OCI-M1 (cell line): ENCODE results near the gene IL21.
"Not testable (repeated sequence)": the region's sequence is repeated elsewhere in the genome, so short reads cannot be mapped to it uniquely, and the experiment has no call there.

Experiments
- DNase-seq: peaks from one replicate; lab custom pipeline; 2025; lab: John Stamatoyannopoulos, UW

Gene IL21

DNA sequence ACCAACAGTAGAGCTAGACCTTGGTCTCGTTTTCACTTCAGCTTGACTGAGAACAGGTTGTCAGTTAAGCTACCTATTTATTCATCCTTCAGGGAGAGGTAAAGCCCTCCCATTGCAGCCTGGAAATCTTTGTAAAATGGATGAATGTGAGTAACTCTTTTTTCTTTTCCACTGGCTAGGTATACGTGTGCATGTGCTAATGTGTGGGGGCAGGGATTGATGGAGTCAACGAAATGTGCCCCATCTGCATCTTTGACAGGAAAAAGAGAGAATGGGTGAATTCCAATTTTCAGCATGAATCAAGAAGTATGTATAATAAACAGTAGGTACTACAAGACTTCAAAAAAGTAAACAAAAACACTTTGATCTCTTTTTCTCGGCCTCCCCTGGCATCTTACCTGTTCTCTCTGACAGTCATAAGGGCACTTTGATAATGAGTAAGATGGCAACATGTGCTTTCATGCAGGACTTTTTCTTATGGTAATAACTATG lies at the start of gene IL21:
Gene IL21 (minus strand): TSS at position 51 of the 492 bp plus-strand sequence. CDS start 55 bp downstream, outside the sequence.
- DNase-seq: no peak

DNA sequence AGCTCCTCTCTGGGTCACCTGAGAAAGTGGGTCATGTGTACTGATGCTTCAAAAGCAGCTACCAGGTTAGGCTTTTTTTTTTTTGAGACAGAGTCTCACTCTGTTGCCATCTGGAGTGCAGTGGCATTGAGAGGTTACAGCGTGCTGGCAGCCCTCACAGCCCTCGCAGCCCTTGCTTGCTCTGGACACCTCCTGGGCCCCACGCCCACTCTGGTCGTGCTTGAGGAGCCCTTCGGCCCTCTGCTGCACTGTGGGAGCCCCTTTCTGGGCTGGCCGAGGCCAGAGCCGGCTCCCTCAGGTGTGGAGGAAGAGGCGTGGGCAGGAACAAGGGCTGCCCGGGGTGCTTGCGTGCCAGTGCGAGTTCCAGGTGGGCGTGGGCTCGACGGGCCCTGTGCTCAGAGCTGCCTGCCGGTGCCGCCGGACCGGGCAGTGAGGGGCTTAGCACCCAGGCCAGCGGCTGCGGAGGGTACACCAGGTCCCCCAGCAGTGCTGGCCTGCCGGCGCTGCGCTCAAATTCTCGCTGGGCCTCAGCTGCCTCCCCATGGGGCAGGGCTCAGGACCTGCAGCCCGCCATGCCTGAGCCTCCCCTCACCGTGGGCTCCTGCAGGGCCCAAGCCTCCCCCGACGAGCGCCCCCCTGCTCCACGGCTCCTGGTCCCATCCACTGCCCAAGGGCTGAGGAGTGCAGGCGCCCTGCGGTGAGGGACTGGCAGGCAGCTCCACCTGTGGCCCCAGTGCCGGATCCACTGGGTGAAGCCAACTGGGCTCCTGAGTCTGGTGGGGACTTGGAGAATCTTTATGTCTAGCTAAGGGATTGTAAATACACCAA lies 49.3 kb upstream of the IL21 start:
- DNase-seq: no peak

DNA sequence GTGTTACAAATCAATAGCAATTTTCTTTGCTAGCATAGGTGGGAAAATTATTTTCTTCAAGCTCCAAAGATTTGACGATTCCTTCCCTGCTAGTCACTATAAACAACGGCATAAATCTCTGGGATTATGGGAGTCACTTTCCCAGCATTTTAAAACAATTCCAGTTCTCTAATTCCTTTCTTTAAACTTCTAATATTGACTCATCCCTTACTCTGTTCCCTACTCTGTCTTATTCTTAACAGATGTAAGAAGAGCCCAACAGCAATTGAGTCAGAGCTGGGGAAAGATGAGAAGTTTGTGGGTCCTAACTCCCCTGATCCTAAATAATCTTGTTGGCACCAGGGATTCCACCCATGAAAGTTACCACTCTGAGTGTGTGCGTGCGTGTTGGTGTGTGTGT lies 47.4 kb upstream of the IL21 start:
- no peak for DNase-seq

DNA sequence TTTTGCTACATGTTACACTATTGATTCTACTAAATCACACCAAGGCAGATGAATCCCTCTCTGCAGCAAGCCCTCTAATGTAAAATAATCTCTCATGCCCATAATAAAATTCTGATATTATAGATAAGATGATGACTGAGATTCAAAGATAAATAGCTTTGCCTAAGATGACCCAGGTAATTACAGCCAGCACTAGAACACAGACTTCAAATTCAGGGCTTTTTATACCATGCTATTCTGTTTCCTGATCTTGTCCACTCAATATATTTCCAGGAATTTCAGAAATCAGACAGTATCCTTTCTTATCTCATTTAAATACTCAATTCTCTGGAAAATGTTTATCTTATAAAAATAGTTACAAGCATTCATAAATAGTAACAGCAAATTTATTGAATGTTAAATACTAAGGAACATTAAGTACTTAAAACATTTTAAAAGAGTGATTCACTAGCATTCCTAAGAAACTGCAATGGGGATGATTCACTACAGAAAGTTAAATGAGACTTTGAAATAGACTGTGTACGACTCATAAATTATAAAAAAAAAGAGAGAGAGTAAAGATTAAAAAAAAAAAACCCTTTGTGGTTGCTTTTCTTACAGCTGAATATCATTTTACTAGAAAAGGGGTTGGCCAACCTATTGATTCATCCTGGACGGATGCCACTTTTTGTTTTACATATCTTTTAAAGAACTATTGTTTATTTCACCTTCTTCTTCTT lies 45.8 kb upstream of the IL21 start:
- DNase-seq: peak; percentile 66

DNA sequence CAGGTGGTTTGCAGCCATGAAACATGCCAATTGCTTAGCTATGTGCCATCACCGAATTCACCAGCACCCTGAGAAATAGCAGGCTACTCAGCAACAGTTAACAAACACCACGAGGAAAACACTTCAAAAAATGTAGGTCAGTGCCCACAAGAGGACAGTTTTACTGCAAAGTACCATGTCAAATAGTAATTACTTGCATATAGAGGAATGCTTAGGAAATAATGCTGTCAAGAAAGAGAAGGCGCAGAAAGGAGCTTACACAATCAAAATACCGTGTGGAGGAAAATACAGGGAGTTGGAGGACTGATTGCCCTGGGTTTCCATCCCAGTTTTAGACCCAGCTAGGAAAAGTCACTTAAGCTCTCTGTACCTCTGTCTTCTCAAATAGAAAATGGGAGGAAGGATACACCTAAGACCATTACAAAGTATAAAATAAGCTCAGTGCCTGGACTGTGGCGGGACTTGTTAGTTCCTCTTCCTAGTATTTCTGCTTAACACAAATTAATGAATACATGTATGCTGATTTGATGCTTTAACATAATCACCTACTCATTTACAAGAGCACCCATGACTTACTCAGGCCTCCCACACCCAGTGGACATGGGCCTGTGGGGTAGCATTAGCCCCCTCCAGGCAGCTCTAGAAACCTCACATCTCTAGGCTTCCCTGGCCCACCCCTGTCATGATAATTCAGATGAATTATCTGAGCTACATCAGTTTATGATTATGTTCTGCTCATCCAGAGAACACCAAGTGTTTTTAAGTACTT lies 44.5 kb upstream of the IL21 start:
- DNase-seq: no peak

DNA sequence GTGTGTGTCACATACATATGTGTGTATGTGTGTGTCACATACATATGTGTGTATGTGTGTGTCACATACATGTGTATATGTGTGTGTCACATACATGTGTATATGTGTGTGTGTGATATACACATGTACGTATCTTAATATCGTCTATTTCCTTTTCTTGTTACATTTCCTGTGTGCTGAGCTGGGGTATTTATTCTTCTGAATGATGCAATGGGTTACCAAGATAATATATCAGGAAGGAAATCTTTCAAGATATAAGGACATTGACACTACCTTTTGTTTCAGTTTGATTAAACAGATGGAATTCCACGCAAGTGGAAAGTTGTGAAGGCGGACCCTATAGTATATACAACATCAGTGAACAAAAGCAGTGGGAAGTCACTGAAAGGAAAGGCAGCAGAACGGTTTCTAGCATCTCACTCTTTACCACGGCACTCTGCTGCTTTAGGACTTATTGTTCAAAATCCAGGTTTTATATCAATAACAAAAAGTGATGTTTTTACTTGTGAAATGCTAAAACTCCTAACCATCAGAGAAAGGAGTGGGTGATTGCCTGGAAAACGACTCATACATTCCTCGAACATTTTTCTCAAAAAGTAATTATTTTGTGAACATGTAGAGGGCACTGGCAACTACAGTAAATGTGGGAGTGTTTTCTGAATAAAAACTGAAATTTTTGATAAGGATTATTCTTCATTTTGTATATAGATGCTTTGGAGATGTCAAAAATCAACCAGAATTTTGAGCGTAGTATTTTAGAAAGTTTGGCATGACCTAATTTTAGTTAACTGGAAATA lies 43.1 kb upstream of the IL21 start:
- no peak for DNase-seq

DNA sequence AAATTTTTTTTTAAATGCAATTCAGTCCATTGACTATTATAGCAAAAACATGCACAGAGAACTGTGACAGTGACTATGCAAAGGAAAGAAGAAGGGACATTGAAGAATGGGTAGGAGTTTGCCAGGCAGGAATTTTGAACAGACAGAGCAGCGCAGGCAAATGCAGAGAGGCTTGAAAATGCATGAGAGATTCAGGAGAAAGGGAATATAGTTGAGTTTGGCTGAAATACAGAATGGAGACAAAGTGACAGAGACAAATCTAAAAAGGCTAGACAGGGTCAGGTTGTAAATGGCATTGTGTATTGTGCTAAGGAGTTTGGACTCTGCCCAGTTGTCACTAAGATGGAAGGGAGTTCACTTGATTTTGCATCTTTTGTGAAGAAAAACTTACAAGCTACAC lies 42.4 kb upstream of the IL21 start:
- no peak for DNase-seq

DNA sequence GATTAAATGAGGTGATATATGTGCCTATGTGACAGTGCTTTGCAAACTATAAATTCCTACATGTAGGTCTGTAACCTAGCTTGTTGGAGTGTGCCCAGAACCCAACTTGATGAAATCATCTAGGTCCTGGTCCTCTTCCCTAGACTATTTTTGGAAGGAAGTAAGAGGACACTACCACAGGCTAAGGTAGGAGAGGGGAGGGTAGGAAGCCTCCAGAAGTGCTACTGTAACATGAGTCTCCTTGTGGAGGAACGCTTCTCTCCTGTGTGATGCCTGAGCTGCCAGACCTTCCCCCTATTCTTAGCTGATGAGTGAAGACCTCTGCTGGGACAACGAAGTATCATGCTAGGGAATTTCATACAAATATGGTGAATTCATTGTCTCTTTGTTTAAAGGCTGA lies 41.8 kb upstream of the IL21 start:
- no peak for DNase-seq

DNA sequence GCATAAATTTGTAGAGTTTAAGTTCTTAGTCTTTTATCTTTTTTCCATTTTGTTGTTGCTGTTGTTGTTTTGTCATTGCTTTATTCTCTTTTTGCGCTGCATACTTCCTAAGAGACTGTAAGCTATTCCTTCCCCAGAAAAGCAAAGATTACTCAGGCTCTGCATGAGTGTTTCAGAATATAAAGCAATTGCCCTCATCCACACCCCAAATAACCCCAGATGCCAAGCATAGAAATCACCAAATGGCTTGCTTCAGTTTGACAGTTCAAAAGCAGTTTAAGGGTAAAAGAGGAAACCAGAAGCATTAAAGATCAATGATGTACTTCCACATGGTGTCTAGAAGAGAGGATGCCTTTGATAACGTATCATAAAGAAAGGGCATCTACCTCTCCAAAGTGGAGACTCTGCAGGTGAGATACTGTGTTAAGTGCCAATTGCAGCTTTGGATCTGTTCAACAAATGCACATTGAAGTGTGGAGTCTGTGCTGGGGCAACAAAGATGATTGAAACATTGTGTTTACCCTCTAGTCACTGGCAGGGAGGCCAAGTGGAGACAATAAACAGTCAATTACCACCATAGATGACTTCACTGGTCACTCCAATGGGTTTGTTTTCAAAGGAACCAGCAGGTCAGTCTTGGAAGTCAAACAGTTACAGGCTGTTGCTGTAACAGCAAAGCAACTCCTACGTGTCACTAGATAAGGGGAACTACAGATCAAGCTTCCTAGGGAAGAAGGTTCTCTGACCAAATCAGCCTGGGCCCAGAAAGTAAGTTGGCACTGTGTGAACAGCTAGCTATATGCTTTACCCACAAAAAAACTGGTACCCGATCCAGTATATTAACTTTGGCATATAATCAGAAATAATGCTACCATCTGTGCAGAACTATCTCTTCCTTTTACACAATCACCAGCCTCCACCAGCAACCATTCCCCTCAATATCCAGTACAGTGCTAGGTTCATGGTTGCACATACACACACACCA lies 40.6 kb upstream of the IL21 start:
- peak; percentile 87 for DNase-seq

DNA sequence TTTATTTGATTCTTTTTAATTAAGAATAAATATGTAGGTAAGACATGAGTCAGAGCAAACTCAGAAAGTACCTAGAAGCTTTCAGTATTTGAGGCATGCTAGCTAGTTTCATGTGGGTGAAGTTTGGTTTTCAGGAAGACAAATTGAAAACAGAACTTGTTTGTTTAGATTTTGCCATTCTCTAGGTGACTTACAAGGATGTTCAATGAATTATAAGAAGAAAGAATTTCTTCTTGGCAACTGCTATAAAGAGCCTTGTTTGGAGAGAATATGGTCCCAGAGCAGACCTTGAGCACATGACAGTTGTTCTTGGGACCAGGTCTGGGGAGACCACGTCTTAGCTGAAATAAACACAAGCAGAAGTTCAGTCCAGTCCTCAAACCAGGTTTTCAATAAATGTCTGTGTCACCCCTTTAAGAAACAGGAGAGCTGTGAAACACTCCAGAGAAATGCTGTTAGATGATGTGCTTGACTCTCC lies 38.0 kb upstream of the IL21 start:
- no peak for DNase-seq

DNA sequence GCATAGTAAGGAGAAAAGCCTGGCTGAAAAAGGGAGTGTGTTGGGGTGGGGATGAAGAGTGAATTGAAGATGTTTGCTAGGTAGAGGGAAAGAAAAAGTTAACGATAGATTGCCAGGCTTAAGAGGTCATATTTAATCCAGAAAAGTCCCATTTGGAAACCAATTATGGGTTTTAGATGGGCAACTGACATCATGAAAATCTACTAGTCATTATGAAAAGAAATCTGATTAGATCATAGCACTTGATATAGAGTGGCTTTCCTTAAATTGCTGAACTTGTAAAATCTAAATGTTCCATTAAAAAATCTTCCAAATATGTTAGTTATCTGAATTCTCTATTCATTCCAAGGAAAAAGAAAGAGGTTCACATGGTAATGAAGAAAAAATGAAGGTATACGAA lies 37.5 kb upstream of the IL21 start:
- no peak for DNase-seq

DNA sequence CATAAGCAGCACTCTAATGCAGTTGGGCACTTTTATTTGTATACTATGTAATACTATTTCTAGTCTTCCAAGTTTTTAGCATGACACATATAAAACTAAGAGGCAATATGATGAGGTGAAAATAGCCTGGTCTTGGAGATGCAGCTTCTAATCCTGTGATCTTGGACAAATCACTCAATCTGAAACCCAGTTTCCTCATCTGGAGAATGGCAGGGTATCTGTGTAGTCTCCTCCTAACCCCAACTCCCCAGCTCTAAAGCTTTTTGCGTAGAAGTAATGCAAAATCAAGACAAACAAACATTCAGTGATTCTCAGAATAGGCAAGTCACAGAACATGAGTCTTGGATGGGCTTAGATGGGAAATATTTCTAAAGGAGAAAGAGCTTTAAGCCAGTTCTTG lies 36.7 kb upstream of the IL21 start:
- DNase-seq: no peak

DNA sequence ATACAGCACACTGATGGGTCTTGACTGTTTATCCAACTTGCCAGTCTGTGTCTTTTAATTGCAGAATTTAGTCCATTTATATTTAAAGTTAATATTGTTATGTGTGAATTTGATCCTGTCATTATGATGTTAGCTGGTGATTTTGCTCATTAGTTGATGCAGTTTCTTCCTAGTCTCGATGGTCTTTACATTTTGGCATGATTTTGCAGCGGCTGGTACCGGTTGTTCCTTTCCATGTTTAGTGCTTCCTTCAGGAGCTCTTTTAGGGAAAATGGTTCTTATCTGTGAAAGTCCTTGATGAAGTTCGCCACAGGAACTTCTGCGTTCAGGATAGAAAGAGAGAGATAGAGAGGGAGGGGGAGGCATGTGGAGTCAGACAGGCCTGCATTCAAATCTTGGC lies 35.7 kb upstream of the IL21 start:
- not testable (repeated sequence) for DNase-seq

DNA sequence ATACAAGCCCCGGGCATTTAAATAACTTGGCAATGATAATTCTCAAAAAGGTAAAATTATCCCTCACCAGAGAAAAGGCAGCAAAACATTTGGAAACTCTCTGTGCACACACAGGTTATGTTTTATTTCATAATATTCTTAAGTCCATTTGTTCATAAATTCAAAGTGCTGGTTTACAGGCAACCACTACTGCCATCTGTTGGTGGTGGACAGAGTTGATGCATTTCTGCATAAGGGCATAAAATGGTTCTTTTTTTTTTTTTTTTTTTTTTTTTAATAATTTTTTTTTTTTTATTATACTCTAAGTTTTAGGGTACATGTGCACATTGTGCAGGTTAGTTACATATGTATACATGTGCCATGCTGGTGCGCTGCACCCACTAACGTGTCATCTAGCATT lies 31.5 kb upstream of the IL21 start:
- DNase-seq: peak; percentile 80

DNA sequence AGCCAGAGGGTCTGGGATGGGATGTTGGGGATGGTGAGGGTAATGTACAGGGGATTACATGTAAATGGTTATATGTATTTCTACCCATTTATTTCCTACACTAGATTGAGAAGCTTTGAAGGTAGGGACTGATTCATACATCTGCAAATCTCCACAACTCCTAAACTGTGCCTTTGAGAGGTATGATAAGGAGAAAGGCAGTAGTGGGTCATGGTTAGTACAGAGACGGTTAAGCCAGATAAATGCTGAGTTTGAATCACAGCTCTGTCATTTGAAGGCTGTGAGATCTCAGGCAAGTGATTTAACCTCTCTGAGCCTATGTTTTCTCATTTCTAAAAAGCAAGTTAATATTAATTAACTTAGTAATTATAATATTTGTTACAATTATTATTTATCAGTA lies 29.3 kb upstream of the IL21 start:
- DNase-seq: no peak

DNA sequence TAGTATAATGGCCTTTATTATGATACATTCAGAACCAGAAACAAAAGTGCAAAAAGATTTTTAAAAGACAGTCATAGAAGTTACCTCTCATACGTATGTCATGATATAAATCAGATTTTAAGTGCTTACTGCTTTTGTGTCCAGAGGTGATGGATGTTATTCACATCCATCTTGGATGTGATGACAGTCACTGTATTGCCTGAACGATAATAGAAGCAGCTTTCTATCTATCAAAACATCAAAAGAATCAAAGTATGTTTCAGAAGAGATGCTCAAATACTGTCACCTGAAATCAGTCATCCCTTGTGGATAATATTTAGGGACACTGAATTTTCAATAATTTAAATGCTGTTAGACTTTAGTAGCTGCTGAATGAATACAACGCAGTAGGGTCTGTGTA lies 26.8 kb upstream of the IL21 start:
- DNase-seq: no peak

DNA sequence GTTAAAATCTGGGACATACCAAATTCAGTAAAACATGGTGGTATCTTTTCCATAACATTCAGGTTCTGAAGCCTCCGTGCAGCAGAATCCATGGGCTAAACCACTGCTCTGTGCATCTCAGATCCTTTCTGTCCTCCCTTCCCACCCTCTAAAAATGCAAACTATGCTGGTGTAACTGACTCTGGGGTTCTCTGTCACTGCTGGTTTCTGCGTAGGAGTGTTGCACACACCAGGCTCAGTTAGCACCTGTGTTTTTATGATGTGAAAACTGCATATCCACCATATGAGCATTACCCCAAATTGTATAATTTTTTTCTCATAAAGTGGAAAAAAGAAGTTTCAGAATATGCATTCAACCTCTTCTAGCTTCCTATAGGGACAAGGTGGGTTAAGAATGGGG lies 22.4 kb upstream of the IL21 start:
- no peak for DNase-seq

DNA sequence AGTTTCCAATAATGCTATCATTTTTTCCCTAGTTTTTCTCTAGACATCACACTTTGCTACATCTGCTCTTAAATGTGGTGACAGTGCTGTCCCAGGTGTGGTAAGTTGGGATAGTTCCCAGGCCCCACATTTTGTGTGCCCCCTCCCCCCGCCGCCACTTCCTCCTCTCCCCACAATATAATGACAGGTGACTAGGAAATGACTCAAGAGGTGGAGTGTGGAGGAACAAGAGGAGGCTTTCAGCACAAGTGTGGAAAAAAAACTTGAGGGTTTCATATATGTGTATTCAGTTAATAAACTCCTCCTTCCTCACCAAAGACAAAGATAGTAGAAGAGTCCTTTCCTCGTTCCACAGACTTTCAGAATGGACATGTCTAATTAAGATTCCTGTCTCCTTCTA lies 18.3 kb upstream of the IL21 start:
- no peak for DNase-seq

DNA sequence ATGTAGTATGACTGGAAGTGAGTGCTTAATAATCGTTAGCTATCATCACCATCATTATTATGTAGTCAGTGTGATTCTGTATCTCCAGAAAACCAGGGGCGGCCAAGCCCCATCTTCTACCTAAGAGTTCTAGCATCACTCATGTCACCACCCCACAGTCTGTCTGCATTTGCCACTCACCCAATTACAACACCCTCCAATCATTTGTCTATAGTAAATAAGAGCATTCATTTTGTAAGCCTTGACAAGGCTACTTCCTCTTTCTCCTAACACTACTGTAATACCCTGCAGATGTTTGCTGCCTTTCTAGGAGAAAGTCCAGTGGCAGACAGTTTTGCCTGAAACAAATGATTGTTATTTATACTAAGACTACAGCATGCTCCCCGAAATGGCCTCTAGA lies 15.8 kb upstream of the IL21 start:
- peak; percentile 77 for DNase-seq

DNA sequence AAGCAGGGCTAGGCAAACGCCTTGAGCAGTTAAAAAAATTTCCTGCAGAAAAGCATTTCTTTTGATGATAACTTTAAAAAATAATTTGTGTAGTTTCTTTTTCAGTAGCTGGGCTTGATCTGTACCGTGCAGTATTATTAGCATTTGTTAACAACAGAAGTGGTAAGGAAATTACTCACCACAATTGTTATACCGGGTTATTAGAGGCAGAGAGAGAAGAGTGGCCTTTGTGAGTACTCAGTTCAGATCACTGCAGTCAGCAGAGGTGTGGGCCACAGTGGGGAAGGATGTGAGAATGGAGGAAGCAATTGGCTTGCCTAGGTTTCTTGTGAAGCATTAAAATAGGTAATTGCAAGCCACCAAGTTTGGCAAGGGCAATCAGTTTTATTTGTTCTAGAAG lies 14.3 kb upstream of the IL21 start:
- DNase-seq: no peak
